GM21447 (cell line): ENCODE results near the gene ATP2C1.

ENCODE experiments used
- ATAC-seq: cut with Tn5 transposase; IDR thresholded peaks from one replicate; pipeline ENCODE4 v1.9.1; 2021; ENCODE audit not compliant: unreplicated experiment

The ATP2C1 gene

DNA sequence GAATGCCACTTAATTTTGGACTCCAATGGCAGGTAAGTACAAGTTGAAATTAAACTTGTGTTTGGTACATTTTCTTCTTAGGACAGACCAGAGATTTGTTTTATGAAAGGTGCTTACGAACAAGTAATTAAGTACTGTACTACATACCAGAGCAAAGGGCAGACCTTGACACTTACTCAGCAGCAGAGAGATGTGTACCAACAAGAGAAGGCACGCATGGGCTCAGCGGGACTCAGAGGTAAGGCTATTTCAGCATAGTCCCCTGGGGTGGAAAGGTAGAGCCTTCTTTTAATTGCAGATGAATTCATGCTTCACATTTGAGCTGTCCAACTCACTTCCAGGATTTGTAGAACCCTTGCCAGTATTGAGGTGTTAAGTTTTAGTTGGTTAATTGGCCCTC, 81.4 kb downstream of the ATP2C1 start:
- no peak for ATAC-seq

GRCh38 chr3:130976706-130977105, 82.8 kb downstream of the ATP2C1 start:
- ATAC-seq, result no peak

GRCh38 chr3:130979117-130979516, 85.2 kb downstream of the ATP2C1 start:
- ATAC-seq, result no peak

DNA sequence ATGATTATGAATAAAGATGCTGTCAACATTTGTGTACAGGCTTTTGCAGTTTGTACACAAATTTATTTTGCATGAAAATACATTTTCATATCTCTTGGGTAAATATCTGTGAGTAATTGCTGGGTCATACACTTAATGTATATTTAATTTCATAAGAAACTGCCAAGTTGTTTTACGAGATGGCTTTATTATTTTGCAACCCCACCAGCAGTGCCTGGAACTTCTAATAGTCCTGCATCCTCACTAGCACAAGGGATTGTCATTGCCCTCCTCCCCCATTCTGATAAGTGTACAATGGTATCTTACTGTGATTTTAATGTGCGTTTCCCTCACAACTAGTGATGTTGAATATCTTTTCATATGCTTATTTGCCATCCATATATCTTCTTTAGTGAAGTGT, 87.6 kb downstream of the ATP2C1 start:
- ATAC-seq, result no peak

DNA sequence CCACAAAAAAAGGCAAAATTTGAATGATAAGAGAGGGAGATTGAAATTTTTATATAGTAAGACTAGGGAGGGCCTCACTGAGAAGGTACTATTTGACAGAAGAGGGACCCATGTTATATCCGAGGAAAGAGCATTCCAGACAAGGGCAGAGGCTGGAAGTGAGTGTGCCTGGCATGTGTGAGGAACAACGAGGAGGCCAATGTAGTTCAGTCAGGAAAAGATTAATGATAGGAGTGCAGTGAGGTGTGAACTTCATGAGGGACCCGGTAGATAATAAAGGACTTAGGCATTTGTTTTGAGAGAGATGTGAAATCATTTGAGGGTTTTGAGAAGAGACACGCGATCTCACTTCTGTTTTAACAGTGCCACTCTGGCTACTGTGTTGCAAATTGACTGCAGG, 96.4 kb downstream of the ATP2C1 start:
- ATAC-seq, result no peak

- ATAC-seq, result no peak
Measured at GRCh38 chr3:130991126-130991525, 97.2 kb downstream of the ATP2C1 start.

DNA sequence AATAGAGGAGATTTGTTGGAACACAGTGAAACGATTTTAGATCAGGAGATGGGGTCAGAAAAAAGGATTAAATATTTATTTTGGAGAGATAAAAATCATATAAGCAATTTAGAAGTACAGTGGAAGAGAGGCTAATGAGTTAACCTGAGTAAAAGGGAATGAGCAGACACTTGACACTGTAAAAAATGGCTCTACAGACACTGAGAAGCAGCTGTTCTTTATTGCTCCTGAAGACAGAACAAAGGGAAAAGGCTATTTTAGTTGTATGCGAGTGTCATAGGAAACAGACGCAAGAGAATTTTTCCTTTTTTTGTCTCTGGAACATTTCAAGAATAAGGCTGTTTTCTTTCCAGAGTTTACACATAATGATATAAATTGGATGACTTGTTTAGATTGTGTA, 98.5 kb downstream of the ATP2C1 start:
- no peak for ATAC-seq

DNA sequence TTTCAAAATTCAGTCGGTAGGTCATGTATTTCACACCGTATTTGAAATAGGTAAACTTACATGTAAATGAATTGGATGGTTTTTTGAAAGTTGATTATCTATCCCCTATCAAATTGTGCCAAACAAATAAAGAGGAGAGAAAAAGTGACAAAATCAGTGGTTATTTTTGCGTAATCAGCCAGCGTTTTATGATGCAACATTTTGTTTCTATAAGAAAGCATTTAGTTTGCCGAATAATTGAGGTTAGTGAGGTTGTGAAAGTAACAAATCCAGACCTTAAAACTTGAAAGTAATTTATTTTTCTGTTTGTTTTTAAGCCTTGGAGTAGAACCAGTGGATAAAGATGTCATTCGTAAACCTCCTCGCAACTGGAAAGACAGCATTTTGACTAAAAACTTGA, 103.4 kb downstream of the ATP2C1 start:
- no peak for ATAC-seq

DNA sequence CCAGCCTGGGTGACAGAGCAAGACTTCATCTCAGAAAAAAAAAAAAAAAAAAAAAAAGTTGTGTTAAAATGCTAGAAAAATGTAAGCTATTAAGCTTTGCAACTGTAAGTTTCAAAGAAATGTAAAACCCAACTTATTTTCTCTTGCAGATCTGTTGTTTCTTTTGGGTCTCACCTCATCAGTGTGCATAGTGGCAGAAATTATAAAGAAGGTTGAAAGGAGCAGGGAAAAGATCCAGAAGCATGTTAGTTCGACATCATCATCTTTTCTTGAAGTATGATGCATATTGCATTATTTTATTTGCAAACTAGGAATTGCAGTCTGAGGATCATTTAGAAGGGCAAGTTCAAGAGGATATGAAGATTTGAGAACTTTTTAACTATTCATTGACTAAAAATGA, 107.2 kb downstream of the ATP2C1 start:
- ATAC-seq, result no peak

DNA sequence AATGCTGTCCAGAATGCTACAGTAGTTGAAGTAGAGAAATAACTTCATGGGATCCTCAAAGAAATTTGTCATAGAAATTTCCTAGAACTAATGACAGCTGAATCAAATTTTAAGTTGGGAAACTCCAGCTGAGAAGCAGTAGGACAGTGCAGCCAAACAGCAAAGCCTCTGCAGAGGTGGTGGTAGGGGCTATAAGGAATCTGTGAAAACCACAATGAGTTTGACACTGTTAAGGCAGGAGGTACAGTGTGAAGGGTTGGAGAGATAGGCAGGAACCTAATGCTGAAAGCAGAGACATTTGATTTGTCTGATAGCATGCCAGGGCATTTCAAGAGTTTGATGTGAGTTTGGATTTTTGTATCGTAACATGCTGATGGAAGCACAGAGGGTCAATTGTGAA, 110.7 kb downstream of the ATP2C1 start:
- ATAC-seq, result no peak

DNA sequence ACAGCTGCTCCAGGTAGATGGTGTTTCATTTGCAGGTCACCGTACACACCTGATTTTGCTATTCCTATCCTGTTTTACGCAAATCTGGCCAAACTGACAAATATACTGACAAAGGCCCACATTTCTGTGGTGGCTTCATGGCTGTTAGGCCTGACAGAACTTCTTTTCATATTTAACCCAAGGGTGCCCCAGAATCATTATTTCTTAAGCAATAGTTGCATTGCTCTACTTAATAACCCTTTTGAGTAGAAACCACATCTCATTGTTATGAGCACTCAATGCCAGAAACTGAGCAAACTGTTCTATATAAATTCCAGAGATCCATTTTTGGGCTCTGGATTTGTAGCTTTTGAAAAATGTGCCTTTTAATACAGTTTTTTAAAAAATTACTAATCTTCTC, 113.4 kb downstream of the ATP2C1 start:
- ATAC-seq, result no peak

DNA sequence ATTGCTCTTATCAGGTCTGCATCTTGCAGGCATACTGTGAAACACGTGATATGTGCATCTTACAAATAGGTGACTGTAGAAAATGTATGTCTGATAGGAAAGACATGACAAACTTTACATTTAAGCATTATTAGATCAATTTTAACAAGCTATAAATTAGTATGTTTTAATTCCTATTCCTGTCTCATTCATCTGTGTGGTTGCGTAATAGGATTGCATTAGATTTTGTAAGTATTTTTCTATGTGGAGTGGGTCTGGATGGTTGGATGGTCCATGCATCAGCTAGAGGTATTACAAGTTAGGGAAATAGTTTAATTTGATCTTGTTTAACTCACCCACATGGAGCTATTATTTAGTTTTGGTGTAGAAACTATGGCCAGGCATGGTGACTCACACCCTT, 113.9 kb downstream of the ATP2C1 start:
- no peak for ATAC-seq

DNA sequence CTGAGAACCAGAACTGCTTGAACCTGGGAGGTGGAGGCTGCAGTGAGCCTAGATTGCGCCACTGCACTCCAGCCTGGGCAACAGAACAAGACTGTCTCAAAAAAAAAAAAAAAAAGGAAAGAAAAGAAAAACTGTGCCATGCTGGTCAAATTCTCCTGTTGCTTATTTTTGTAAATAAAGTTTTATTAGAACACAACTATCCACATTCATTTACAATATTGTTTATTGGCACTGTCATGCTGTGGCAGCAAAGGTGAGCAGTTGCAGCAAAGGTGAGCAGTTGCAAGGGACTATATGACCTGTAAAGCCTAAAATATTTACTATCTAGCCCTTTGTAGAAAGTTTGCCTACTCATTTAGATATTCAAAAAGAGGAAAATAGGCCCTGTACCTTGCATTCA, 114.4 kb downstream of the ATP2C1 start:
- no peak for ATAC-seq

GRCh38 chr3:131009698-131010097, 115.8 kb downstream of the ATP2C1 start:
- ATAC-seq, result no peak

- ATAC-seq, result no peak
Measured at GRCh38 chr3:131018970-131019369, 125.1 kb downstream of the ATP2C1 start.

GRCh38 chr3:131020122-131020693, 126.3 kb downstream of the ATP2C1 start:
- ATAC-seq, result no peak

DNA sequence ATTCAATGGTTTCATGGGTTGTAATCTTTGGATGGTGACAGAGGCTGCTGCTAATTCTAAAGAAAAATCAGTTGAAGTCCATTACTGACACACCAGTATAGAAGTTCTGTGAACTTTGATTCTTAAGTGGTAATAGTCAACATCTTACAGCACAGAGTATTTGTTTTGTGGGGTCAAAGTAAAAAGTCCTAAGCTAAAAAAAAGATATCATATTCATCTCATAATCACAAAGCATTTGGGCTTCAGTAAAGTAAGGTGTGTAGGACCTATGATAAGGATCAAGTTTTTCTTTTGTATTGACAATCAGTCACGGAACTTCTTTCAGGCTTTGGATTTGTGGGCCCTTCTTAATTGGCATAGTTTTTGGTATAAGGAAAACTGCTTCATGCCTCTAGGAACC, 131.7 kb downstream of the ATP2C1 start:
- ATAC-seq, result no peak

GRCh38 chr3:131026321-131027151, 132.7 kb downstream of the ATP2C1 start, which contains the start of the genes ASTE1 and NEK11:
Gene ASTE1, minus strand, starts transcription at chr3:131026825. Its CDS starts 1,519 bp downstream, at chr3:131025306.
Gene NEK11, plus strand, starts transcription at chr3:131026877. Its CDS starts 2,832 bp downstream, at chr3:131029709.
- ATAC-seq, result peak; percentile 98

DNA sequence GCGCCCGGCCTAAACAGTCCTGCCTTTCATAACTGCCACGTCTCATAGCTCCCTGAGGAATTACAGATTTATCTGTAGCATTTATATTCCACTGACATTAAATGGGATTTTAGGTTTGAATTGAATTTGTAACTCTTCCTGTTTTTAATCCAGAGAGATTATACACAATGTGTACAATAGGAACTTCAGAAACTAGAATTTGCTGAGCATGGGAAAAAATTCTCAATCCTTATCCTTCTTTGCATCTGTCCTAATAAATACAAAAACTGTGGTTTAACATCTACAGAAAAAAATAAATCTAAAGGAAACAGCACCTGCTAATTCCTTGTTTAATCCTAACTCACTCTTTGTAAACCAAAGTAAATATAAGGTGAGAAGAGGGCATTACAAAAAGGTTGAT, 135.0 kb downstream of the ATP2C1 start:
- ATAC-seq, result no peak

DNA sequence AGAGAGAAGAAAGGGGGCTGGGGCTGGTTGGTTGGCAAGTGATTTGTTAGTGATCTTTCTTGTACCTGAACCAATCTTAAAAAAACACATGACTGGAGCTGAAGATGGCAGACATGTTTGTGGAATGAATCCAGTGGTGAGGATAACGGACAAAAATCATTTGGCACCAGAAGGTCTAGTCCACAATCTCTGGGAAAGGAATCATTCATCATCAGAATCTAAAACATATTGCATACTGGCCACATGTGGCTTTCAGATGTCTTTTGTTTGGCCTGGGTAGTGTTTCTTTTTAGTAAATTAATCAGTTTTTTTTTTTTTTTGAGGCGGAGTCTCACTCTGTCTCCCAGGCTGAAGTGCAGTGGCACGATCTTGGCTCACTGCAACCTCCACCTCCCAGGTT, 137.8 kb downstream of the ATP2C1 start:
- no peak for ATAC-seq

DNA sequence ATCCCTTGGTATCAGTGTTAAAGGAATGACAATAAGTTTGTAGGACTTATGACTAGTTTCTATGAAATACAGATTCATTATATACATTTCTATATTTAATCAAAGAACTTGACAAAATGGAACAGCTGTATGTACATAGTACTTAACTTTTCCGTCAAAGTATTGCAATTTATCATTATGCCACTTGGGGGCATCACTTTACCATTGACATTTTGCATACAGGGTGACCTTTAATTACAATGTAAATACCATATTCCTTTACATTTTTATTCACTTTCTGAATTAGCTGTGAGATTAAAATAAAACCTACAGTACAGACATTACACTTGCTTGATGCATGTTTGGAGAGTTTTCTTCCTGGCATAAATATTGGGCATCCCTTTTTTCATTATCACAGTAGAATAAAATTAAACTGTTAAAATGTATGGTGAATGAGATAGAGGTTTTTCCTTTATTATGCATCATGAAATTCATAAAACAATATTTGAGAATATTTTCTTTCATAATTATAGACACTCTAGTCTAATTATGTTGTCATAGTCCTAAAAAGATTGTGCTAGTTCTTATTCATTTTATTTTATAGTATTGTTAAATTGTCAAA, 139.7 kb downstream of the ATP2C1 start:
- ATAC-seq, result peak; percentile 61

DNA sequence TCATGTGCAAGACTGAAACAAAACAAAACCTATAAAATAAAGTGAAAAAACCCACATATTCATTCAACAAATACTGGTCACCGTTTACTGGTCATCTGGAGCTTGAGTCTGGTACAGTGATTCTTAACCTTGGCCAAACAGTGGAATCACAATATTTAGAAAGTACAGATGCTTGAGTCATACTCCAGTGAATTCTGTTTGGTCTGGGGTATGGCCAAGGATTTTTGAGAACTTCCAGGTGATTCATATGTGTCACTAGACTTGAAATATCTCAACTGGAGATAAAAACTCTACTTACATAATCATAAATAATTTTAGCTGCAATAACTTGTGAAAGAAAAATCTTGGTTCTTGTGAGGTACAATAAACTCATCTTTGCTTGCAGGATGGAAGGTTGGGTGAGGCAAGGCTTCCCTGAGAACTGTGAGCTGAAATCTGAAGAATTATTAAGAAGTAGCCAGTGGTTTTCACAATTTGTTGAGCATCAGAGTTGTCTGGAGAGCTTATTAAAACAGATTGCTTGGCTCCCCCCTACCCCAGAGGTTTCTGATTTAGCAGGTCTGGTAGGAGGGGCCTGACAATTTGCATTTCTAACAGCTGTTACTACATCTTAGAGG, 142.4 kb downstream of the ATP2C1 start:
- ATAC-seq, result no peak
